Liver (tissue), 9 donors: ENCODE measurements around the gene CKMT2. TPM values are rescaled to one million over a fixed set of nuclear protein-coding genes. Genes with fewer than 3 reads are reported as not detected.

Experiments used
- DNase-seq: peaks from one replicate; pipeline ENCODE4 v3.0.0-alpha.2; 2017; ENCODE audit warnings: low spot score
- H3K27ac ChIP-seq, 2 donors: one replicate each; pipeline ENCODE4 v1.7.0; 2013; ENCODE audit warnings: inconsistent platforms in 2 of 2, low read length in 2 of 2, control low read depth in 1 of 2, low read depth in 1 of 2, mild to moderate bottlenecking in 1 of 2
- H3K27me3 ChIP-seq, 4 donors: one replicate each; pipeline versions ENCODE4 v1.6.1 to v1.7.0; 2013; ENCODE audit warnings: low read length in 3 of 4, inconsistent platforms in 1 of 4, mild to moderate bottlenecking in 1 of 4, moderate library complexity in 1 of 4; ENCODE audit not compliant: control insufficient read depth in 4 of 4, insufficient read depth in 4 of 4
- H3K36me3 ChIP-seq, 4 donors: one replicate each; pipeline versions ENCODE4 v1.6.1 to v1.7.0; 2013; ENCODE audit warnings: low read length in 3 of 4, mild to moderate bottlenecking in 3 of 4, low read depth in 1 of 4, moderate library complexity in 1 of 4; ENCODE audit not compliant: control insufficient read depth in 4 of 4, insufficient read depth in 3 of 4
- H3K4me1 ChIP-seq, 4 donors: one replicate each; pipeline versions ENCODE4 v1.6.1 to v1.7.0; 2013; ENCODE audit warnings: low read length in 3 of 4, mild to moderate bottlenecking in 3 of 4, moderate library complexity in 1 of 4; ENCODE audit not compliant: control insufficient read depth in 4 of 4, insufficient read depth in 4 of 4
- H3K4me3 ChIP-seq, 3 donors: one replicate each; pipeline versions ENCODE4 v1.6.1 to v1.7.0; 2013; ENCODE audit warnings: low read length in 3 of 3, control low read depth in 1 of 3, low read depth in 1 of 3, mild to moderate bottlenecking in 1 of 3
- H3K9ac ChIP-seq, 2 donors: one replicate each; pipeline ENCODE4 v1.7.0; 2013; ENCODE audit warnings: low read length in 2 of 2, mild to moderate bottlenecking in 2 of 2, moderate library complexity in 2 of 2, control low read depth in 1 of 2, low read depth in 1 of 2
- H3K9me3 ChIP-seq, 4 donors: one replicate each; pipeline versions ENCODE4 v1.6.1 to v1.7.0; 2013; ENCODE audit warnings: low read length in 3 of 4; ENCODE audit not compliant: control insufficient read depth in 4 of 4
- ATF3 ChIP-seq: IDR thresholded peaks from 2 replicates; pipeline ENCODE4 v1.6.1; 2016; ENCODE audit warnings: antibody characterized with exemption
- CTCF ChIP-seq: fragments of 150-350 bp; IDR thresholded peaks from 2 replicates; pipeline ENCODE4 v1.5.1; 2017; ENCODE audit warnings: improper control_type of control experiment, low read depth, low read length; ENCODE audit not compliant: missing input control
- EGR1 ChIP-seq, 2 donors: IDR thresholded peaks; 2 replicates each; pipeline ENCODE4 v1.6.1; 2016 to 2018; ENCODE audit warnings: antibody characterized with exemption in 2 of 2, low read depth in 2 of 2
- FOXA1 ChIP-seq: IDR thresholded peaks from 2 replicates; pipeline ENCODE4 v1.6.1; 2016; ENCODE audit warnings: antibody characterized with exemption
- FOXA2 ChIP-seq: IDR thresholded peaks from 2 replicates; pipeline ENCODE4 v1.6.1; 2016; ENCODE audit warnings: antibody characterized with exemption
- GABPA ChIP-seq, 2 donors: IDR thresholded peaks in 1 of 2; conservative IDR thresholded peaks in 1 of 2; 2 replicates each; pipeline ENCODE4 v1.6.1; 2016; ENCODE audit warnings: antibody characterized with exemption in 2 of 2, mild to moderate bottlenecking in 1 of 2, moderate library complexity in 1 of 2
- HNF4A ChIP-seq, 2 donors: conservative IDR thresholded peaks; 2 replicates each; pipeline ENCODE4 v1.6.1; 2016; ENCODE audit warnings: antibody characterized with exemption in 2 of 2, mild to moderate bottlenecking in 2 of 2
- HNF4G ChIP-seq: IDR thresholded peaks from 2 replicates; pipeline ENCODE4 v1.6.1; 2016; ENCODE audit warnings: antibody characterized with exemption
- JUND ChIP-seq, 2 donors: IDR thresholded peaks; 2 replicates each; pipeline ENCODE4 v1.6.1; 2016; ENCODE audit warnings: antibody characterized with exemption in 2 of 2
- NR2F2 ChIP-seq: IDR thresholded peaks from 2 replicates; pipeline ENCODE4 v1.6.1; 2016; ENCODE audit warnings: antibody characterized with exemption
- RAD21 ChIP-seq, 2 donors: IDR thresholded peaks; 2 replicates each; pipeline ENCODE4 v1.6.1; 2016; ENCODE audit warnings: antibody characterized with exemption in 2 of 2, mild to moderate bottlenecking in 2 of 2
- REST ChIP-seq: IDR thresholded peaks from 2 replicates; pipeline ENCODE4 v1.6.1; 2016; ENCODE audit warnings: antibody characterized with exemption, mild to moderate bottlenecking
- RXRA ChIP-seq, 2 donors: IDR thresholded peaks; 2 replicates each; pipeline ENCODE4 v1.6.1; 2017 to 2018; ENCODE audit warnings: antibody characterized with exemption in 2 of 2, mild to moderate bottlenecking in 1 of 2
- SP1 ChIP-seq: IDR thresholded peaks from 2 replicates; pipeline ENCODE4 v1.6.1; 2018; ENCODE audit warnings: antibody characterized with exemption, mild to moderate bottlenecking
- TAF1 ChIP-seq: conservative IDR thresholded peaks from 2 replicates; pipeline ENCODE4 v1.6.1; 2016; ENCODE audit warnings: antibody characterized with exemption, mild to moderate bottlenecking
- YY1 ChIP-seq: IDR thresholded peaks from 2 replicates; pipeline ENCODE4 v1.6.1; 2016; ENCODE audit warnings: antibody characterized with exemption, mild to moderate bottlenecking
- polyA plus RNA-seq, 2 donors: library from polyadenylated mRNA; stranded (reverse) in 1 of 2; unstranded in 1 of 2; fragments of 200-250 nt in 1 of 2; fragments of >200 nt in 1 of 2; fragmentation: Nextera tagmentation in 1 of 2; extraction: Ambion mirVana in 1 of 2; gene quantifications; one replicate each; pipeline versions ENCODE4 v1.2.1 to v1.2.3, GENCODE V29; 2013 to 2015
- total RNA-seq, 2 donors: library from RNA; depleted of rRNA; stranded (reverse); fragments of >200 nt; gene quantifications; one replicate each; pipeline ENCODE4 v1.2.3, GENCODE V29; 2014
- TF ChIP-seq, protein P1 (sequence below): IDR thresholded peaks from 2 replicates; pipeline ENCODE4 v1.6.1; 2016; ENCODE audit warnings: antibody characterized with exemption
- TF ChIP-seq, protein P2 (sequence below): IDR thresholded peaks from 2 replicates; pipeline ENCODE4 v1.6.1; 2016; ENCODE audit warnings: antibody characterized with exemption
- donor health status: healthy.
- donor health status: healthy.
- donor health status: healthy.
- donor health status: healthy.
- donor health status: healthy.

The CKMT2 gene
- total and polyA plus RNA-seq, 4 donors: 0.20 to 2.6 (median 0.82) TPM

GRCh38 chr5:81305785-81306184 is 72.7 kb downstream of the CKMT2 start:
- H3K9ac ChIP-seq: no peak overlapping the region
- TF ChIP-seq RXRA (IDR thresholded peaks at IDR 0.05) (no peak), FOXA2 (no peak), SP1 (no peak), REST (no peak), RAD21 (IDR thresholded peaks at IDR 0.05) (no peak), EGR1 (IDR thresholded peaks at IDR 0.05; ENCODE audit: low read depth in 2 of 2) (no peak), CTCF (no peak), JUND (IDR thresholded peaks at IDR 0.05) (no peak), TAF1 (no peak), GABPA (IDR thresholded peaks at IDR 0.05 in 1 of 2, conservative IDR thresholded peaks at IDR 0.05 in 1 of 2) (no peak), NR2F2 (no peak), YY1 (no peak), HNF4A (conservative IDR thresholded peaks at IDR 0.05) (no peak), FOXA1 (no peak), ATF3 (no peak), HNF4G (no peak)
- TF ChIP-seq, protein P1, sequence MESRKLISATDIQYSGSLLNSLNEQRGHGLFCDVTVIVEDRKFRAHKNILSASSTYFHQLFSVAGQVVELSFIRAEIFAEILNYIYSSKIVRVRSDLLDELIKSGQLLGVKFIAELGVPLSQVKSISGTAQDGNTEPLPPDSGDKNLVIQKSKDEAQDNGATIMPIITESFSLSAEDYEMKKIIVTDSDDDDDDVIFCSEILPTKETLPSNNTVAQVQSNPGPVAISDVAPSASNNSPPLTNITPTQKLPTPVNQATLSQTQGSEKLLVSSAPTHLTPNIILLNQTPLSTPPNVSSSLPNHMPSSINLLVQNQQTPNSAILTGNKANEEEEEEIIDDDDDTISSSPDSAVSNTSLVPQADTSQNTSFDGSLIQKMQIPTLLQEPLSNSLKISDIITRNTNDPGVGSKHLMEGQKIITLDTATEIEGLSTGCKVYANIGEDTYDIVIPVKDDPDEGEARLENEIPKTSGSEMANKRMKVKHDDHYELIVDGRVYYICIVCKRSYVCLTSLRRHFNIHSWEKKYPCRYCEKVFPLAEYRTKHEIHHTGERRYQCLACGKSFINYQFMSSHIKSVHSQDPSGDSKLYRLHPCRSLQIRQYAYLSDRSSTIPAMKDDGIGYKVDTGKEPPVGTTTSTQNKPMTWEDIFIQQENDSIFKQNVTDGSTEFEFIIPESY: no peak
- TF ChIP-seq, protein P2, sequence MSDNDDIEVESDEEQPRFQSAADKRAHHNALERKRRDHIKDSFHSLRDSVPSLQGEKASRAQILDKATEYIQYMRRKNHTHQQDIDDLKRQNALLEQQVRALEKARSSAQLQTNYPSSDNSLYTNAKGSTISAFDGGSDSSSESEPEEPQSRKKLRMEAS: no peak
- no peak overlapping the region for H3K27ac ChIP-seq
- H3K27me3 ChIP-seq: no peaks in the 10 kb centered on the region
- H3K36me3 ChIP-seq: peaks cover 0 to 7% (median 5%) of the 10 kb centered on the region in 4 donors
- no peak for DNase-seq
- no peak overlapping the region for H3K4me3 ChIP-seq
- H3K9me3 ChIP-seq: no peaks in the 10 kb centered on the region
- peaks cover 1 to 19% (median 14%) of the 10 kb centered on the region in 4 donors for H3K4me1 ChIP-seq
